IPS DF 4.7 (cell line): ENCODE results near the gene B3GNT2.
"Not testable (repeated sequence)": the region's sequence is repeated elsewhere in the genome, so short reads cannot be mapped to it uniquely, and the experiment has no call there.

ENCODE experiments used
- DNase-seq: peaks from one replicate; pipeline ENCODE4 v3.0.0-alpha.2; 2013; ENCODE audit warnings: low spot score; ENCODE audit errors: extremely low read depth

The B3GNT2 gene

GRCh38 chr2:62234755-62235655 lies 39.1 kb downstream of the B3GNT2 start:
- DNase-seq, result no peak

GRCh38 chr2:62236499-62236898 lies 40.6 kb downstream of the B3GNT2 start:
- no peak for DNase-seq

GRCh38 chr2:62238236-62238635 lies 42.3 kb downstream of the B3GNT2 start:
- DNase-seq, result no peak

GRCh38 chr2:62240546-62240945 lies 44.6 kb downstream of the B3GNT2 start:
- DNase-seq, result no peak

- DNase-seq, result no peak
Observed at GRCh38 chr2:62243983-62244382, 48.1 kb downstream of the B3GNT2 start.

GRCh38 chr2:62248226-62248625 lies 52.3 kb downstream of the B3GNT2 start:
- no peak for DNase-seq

- DNase-seq, result no peak
Observed at GRCh38 chr2:62250239-62250638, 54.3 kb downstream of the B3GNT2 start.

- no peak for DNase-seq
Observed at GRCh38 chr2:62254424-62255266, 58.7 kb downstream of the B3GNT2 start.

- no peak for DNase-seq
Observed at GRCh38 chr2:62257466-62257865, 61.6 kb downstream of the B3GNT2 start.

GRCh38 chr2:62263076-62263715 lies 67.3 kb downstream of the B3GNT2 start:
- no peak for DNase-seq

- no peak for DNase-seq
Observed at GRCh38 chr2:62264186-62264585, 68.3 kb downstream of the B3GNT2 start.

GRCh38 chr2:62265106-62265505 lies 69.2 kb downstream of the B3GNT2 start:
- no peak for DNase-seq

- DNase-seq, result peak; percentile 22
Observed at GRCh38 chr2:62266433-62267038, 70.6 kb downstream of the B3GNT2 start.

- no peak for DNase-seq
Observed at GRCh38 chr2:62267696-62268095, 71.8 kb downstream of the B3GNT2 start.

GRCh38 chr2:62268681-62269188 lies 72.8 kb downstream of the B3GNT2 start:
- not testable (repeated sequence) for DNase-seq

- no peak for DNase-seq
Observed at GRCh38 chr2:62270728-62271127, 74.8 kb downstream of the B3GNT2 start.
